Esophagus muscularis mucosa (tissue), 4 donors: ENCODE data around the gene CDH8. TPM values are rescaled to one million over a fixed set of nuclear protein-coding genes. Genes with fewer than 3 reads are reported as not detected.

Experiments used
- DNase-seq: peaks from one replicate; pipeline ENCODE4 v3.0.0-alpha.2; 2017; ENCODE audit errors: extremely low spot score
- H3K27ac ChIP-seq, 4 donors: fragments of 200-600 bp; sonication (generic); replicated peaks in 1 of 4; 1 replicate in 3 of 4; 2 replicates in 1 of 4; pipeline ENCODE4 v1.5.1; 2016 to 2019; ENCODE audit warnings: mild to moderate bottlenecking in 1 of 4
- H3K27me3 ChIP-seq, 4 donors: fragments of 200-600 bp; sonication (generic); one replicate each; pipeline versions ENCODE4 v1.5.1 to v1.6.0; 2016 to 2019
- H3K36me3 ChIP-seq, 4 donors: fragments of 200-600 bp; sonication (generic); one replicate each; pipeline ENCODE4 v1.5.1; 2016 to 2019
- H3K4me1 ChIP-seq, 4 donors: fragments of 200-600 bp; sonication (generic); one replicate each; pipeline ENCODE4 v1.5.1; 2016 to 2019
- H3K4me3 ChIP-seq, 4 donors: fragments of 200-600 bp; sonication (generic); 1 replicate in 2 of 4; 2 replicates in 2 of 4; pipeline ENCODE4 v1.5.1; 2016 to 2019; ENCODE audit warnings: mild to moderate bottlenecking in 4 of 4, moderate library complexity in 1 of 4
- H3K9me3 ChIP-seq, 4 donors: fragments of 200-600 bp; sonication (generic); 1 replicate in 3 of 4; 2 replicates in 1 of 4; pipeline ENCODE4 v1.5.1; 2016 to 2019
- CTCF ChIP-seq, 3 experiments: fragments of 200-600 bp in 2 of 3; fragments of 450-650 bp in 1 of 3; sonication (generic) in 2 of 3; IDR thresholded peaks; one replicate each; pipeline ENCODE4 v1.5.1; 2017 to 2019; ENCODE audit warnings: antibody characterized with exemption in 3 of 3, mild to moderate bottlenecking in 2 of 3, moderate library complexity in 1 of 3
- EP300 ChIP-seq: sonication (generic); formaldehyde crosslinking; IDR thresholded peaks from one replicate; pipeline ENCODE4 v1.6.1; 2017; ENCODE audit warnings: antibody characterized with exemption
- POLR2A ChIP-seq: fragments of 450-650 bp; IDR thresholded peaks from one replicate; pipeline ENCODE4 v1.6.1; 2017; ENCODE audit warnings: antibody characterized with exemption, moderate library complexity, mild to moderate bottlenecking, low read depth
- POLR2AphosphoS5 ChIP-seq, 2 donors: sonication (generic); formaldehyde crosslinking; IDR thresholded peaks; one replicate each; pipeline ENCODE4 v1.6.1; 2017; ENCODE audit warnings: antibody characterized with exemption in 2 of 2
- WGBS: methylation state at CpG from one replicate; pipeline ENCODE4 v1.1.5; 2018; 5-methylcytosine and 5-hydroxymethylcytosine counted together
- intact Hi-C: fragments of 100-400 bp; cut with DNase I; formaldehyde crosslinking; loops from one replicate; pipeline ENCODE4 v1.15.1; 2023
- total RNA-seq, 4 donors: library from RNA; depleted of rRNA; stranded (reverse); fragments of >200 nt; gene quantifications; one replicate each; pipeline versions ENCODE4 v1.1.0 to v1.2.1, GENCODE V29; 2016

CDH8 gene
- total RNA-seq, 4 donors from 2014 or later: 0.42 to 3.6 (median 1.9) TPM

- DNase-seq: no peak
- TF ChIP-seq CTCF (IDR thresholded peaks at IDR 0.05): no peak
- TF ChIP-seq EP300: no peak
- no peak for TF ChIP-seq POLR2A
- TF ChIP-seq POLR2AphosphoS5 (IDR thresholded peaks at IDR 0.05): no peak
- intact Hi-C loops: no loop called here
- 65% methylated on average over 1 of the region's 1 CpG for WGBS
- H3K9me3 ChIP-seq: no peaks in the 10 kb centered on the region
- no peak overlapping the region for H3K27ac ChIP-seq
- no peaks in the 10 kb centered on the region for H3K36me3 ChIP-seq
- no peaks in the 10 kb centered on the region for H3K27me3 ChIP-seq
- H3K4me3 ChIP-seq: no peak overlapping the region
- no peaks in the 10 kb centered on the region for H3K4me1 ChIP-seq
These were observed 256.1 kb downstream of the CDH8 start for GRCh38 chr16:61780161-61780560.

- intact Hi-C loops: no loop called here
- Histone ChIP-seq H3K9me3 (no peaks in the 10 kb centered on the region), H3K27ac (no peak overlapping the region), H3K4me3 (no peak overlapping the region), H3K4me1 (no peaks in the 10 kb centered on the region), H3K27me3 (no peaks in the 10 kb centered on the region), H3K36me3 (no peaks in the 10 kb centered on the region)
- TF ChIP-seq POLR2AphosphoS5 (IDR thresholded peaks at IDR 0.05) (no peak), POLR2A (no peak), EP300 (no peak), CTCF (IDR thresholded peaks at IDR 0.05) (no peak)
- DNase-seq: no peak
- WGBS: 93% methylated on average over 1 of the region's 1 CpG
These were observed 265.9 kb downstream of the CDH8 start for GRCh38 chr16:61770301-61770700.

GRCh38 chr16:61763991-61764390 lies 272.2 kb downstream of the CDH8 start:
- Histone ChIP-seq H3K9me3 (no peaks in the 10 kb centered on the region), H3K27ac (no peak overlapping the region), H3K36me3 (no peaks in the 10 kb centered on the region), H3K27me3 (no peaks in the 10 kb centered on the region), H3K4me1 (no peaks in the 10 kb centered on the region), H3K4me3 (no peak overlapping the region)
- intact Hi-C loops: no loop called here
- 89% methylated on average over 2 of the region's 2 CpGs for WGBS
- TF ChIP-seq POLR2A (no peak), EP300 (no peak), POLR2AphosphoS5 (IDR thresholded peaks at IDR 0.05) (no peak), CTCF (IDR thresholded peaks at IDR 0.05) (no peak)
- no peak for DNase-seq

GRCh38 chr16:61763013-61763412 lies 273.2 kb downstream of the CDH8 start:
- TF ChIP-seq EP300: no peak
- no peak for TF ChIP-seq POLR2AphosphoS5 (IDR thresholded peaks at IDR 0.05)
- no peak for TF ChIP-seq CTCF (IDR thresholded peaks at IDR 0.05)
- TF ChIP-seq POLR2A: no peak
- 70% methylated on average over 3 of the region's 3 CpGs for WGBS

GRCh38 chr16:61730997-61731396 lies 305.2 kb downstream of the CDH8 start:
- no peaks in the 10 kb centered on the region for H3K36me3 ChIP-seq
- DNase-seq: no peak
- intact Hi-C loops: no loop called here
- H3K27me3 ChIP-seq: no peaks in the 10 kb centered on the region
- no peaks in the 10 kb centered on the region for H3K4me1 ChIP-seq
- H3K27ac ChIP-seq: no peak overlapping the region
- H3K9me3 ChIP-seq: no peaks in the 10 kb centered on the region
- TF ChIP-seq EP300: no peak
- TF ChIP-seq POLR2AphosphoS5 (IDR thresholded peaks at IDR 0.05): no peak
- TF ChIP-seq POLR2A: no peak
- no peak for TF ChIP-seq CTCF (IDR thresholded peaks at IDR 0.05)
- 53% methylated on average over 1 of the region's 1 CpG for WGBS
- no peak overlapping the region for H3K4me3 ChIP-seq

More at GRCh38 chr16:61763013-61763412, 273.2 kb downstream of the CDH8 start:
- intact Hi-C loops: no loop called here
- no peaks in the 10 kb centered on the region for H3K9me3 ChIP-seq
- no peaks in the 10 kb centered on the region for H3K36me3 ChIP-seq
- H3K4me3 ChIP-seq: no peak overlapping the region
- H3K4me1 ChIP-seq: no peaks in the 10 kb centered on the region
- no peak for DNase-seq
- no peaks in the 10 kb centered on the region for H3K27me3 ChIP-seq
- H3K27ac ChIP-seq: no peak overlapping the region
